ENCODE measurements around the gene MCU.

- TF ChIP-seq CTCF (conservative IDR thresholded peaks at IDR 0.05; ENCODE audit: low read depth, low read length) (peak; percentile 75), EZH2 (IDR thresholded peaks at IDR 0.05; ENCODE audit: borderline replicate concordance, low read depth, low read length, poor library complexity, severe bottlenecking) (no peak)
Observed at GRCh38 chr10:72834183-72834825, 142.4 kb downstream of the MCU start.

Data from A673 (cell line).